Activated T-helper 2 cell treated with anti-CD3 and anti-CD28 coated beads, Interferon-gamma antibody, Interleukin-2, Interleukin-4, amounts not matched to agents 10 μg/mL and 5 μg/mL and 100 μg/mL, durations not matched to agents 14 hours and 24 hours and 36 hours (primary cell): Measurements from ENCODE around the gene CADM2. TPM values are rescaled to one million over a fixed set of nuclear protein-coding genes. Genes with fewer than 3 reads are reported as not detected.
"Not testable (repeated sequence)": the region's sequence is repeated elsewhere in the genome, so short reads cannot be mapped to it uniquely, and the experiment has no call there.

ENCODE experiments used
- DNase-seq: peaks from one replicate; pipeline ENCODE4 v3.0.0; 2021; ENCODE audit warnings: low spot score
- H3K27ac Mint-ChIP-seq: one replicate; pipeline ENCODE4 v1.8.0; 2021; ENCODE audit warnings: mixed read lengths
- H3K27me3 Mint-ChIP-seq: one replicate; pipeline ENCODE4 v1.8.0; 2021; ENCODE audit warnings: low read depth, mixed read lengths
- H3K36me3 Mint-ChIP-seq: one replicate; pipeline ENCODE4 v1.8.0; 2021; ENCODE audit warnings: low read depth, mixed read lengths
- H3K4me1 Mint-ChIP-seq: one replicate; pipeline ENCODE4 v1.8.0; 2021; ENCODE audit warnings: low read depth, mixed read lengths
- H3K4me3 Mint-ChIP-seq: one replicate; pipeline ENCODE4 v1.8.0; 2021; ENCODE audit warnings: low read depth, mild to moderate bottlenecking, moderate library complexity, mixed read lengths
- H3K9me3 Mint-ChIP-seq: one replicate; pipeline ENCODE4 v1.8.0; 2021; ENCODE audit warnings: mixed read lengths
- intact Hi-C: fragments of 100-400 bp; cut with micrococcal nuclease; formaldehyde crosslinking; loops from one replicate; pipeline ENCODE4 v1.15.1; 2023
- total RNA-seq: library from RNA; stranded (reverse); gene quantifications from 2 replicates; pipeline ENCODE4 v1.2.3, GENCODE V29; 2022

The CADM2 gene
- total RNA-seq = not detected in 2 replicates

DNA sequence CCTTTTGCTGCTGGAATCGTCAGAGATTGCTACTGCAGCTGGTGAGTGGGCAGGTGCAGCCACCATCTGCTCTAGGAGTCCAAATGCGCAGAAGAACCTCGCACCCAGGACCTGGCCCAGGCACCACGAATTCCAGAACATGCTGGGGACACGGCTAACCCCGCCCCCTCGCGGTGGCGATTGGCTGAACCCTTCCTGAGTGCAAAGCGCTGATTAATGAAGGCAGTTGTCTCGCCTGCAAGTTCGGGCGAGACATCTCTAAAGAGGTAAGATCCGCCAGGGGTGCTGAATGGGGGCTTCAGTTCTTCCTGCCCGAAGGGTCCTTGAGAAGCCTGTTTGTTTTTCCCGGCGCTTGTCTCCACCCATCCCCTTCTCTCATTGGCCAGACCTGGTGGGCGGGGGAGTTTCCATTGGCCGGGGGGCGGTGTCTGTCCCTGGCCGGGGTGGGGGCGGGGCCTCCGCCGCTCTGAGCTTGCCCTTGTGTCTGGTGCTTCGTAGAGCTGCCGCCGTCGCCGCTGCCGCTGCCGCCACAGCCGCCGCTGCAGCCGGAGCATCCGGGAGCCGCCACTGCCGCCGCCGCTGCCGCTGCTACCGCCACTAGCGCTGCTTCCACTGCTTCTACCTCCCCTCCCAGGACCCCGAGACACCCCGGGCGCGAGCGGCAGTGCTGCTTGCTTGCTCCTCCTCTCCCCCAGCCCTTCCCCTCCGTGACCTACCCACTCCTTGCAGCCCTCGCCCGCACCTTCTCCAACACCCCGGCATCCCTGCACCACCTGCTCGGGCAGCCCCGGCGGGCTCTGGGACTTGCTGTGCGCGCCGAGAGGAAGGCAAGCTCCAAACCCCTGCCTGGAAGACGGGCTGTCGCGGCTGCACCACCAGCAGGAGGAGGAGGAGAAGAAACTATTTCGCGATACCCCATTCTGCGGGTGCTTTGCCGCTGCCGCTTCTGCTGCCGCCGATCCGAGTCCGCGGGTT, at the start of gene CADM2:
Gene CADM2, plus strand, starts transcription at position 495 of the 975 bp plus-strand sequence.
- peaks cover 21% of the 10 kb centered on the region for H3K27me3 Mint-ChIP-seq
- intact Hi-C loops = no loop called here
- DNase-seq = peak; percentile 59
- H3K9me3 Mint-ChIP-seq = no peaks in the 10 kb centered on the region
- no peak within 1 kb of the TSS for H3K27ac Mint-ChIP-seq
- H3K36me3 Mint-ChIP-seq = no peaks in the 10 kb centered on the region
- peaks cover 4% of the 10 kb centered on the region for H3K4me1 Mint-ChIP-seq
- H3K4me3 Mint-ChIP-seq = peak within 1 kb of the TSS; percentile 61

DNA sequence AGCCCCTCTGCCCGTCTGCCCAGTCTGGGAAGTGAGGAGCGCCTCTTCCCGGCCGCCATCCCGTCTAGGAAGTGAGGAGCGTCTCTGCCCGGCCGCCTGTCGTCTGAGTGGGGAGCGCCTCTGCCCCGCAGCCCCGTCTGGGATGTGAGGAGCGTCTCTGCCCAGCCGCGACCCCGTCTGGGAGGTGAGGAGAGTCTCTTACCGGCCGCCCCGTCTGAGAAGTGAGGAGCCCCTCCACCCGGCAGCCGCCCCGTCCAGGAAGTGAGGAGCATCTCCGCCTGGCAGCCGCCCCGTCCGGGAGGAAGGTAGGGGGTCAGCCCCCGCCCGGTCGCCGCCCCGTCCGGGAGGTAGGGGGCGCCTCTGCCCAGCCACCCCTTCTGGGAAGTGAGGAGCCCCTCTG, 40.2 kb upstream of the CADM2 start:
- intact Hi-C loops, H3K27me3 Mint-ChIP-seq, H3K27ac Mint-ChIP-seq, H3K4me1 Mint-ChIP-seq, H3K4me3 Mint-ChIP-seq, H3K36me3 Mint-ChIP-seq, DNase-seq: not testable (repeated sequence)
- H3K9me3 Mint-ChIP-seq = peaks cover 43% of the 10 kb centered on the region

DNA sequence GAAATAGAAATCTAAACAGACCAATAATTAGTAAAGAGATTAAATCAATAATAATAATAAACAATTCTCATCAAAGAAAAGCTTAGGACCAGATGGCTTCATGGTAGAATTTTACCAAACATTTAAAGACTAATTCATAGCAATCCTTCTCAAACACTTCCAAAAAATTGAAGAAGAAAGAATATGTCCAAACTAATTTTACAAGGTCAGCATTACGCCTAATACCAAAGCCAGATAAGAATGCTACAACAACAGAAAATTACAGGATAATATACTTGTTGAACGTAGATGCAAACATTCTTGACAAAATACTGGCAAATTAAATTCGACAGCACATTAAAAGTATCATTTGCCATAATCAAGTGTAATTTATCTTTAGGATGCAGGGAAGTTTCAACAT, 36.1 kb upstream of the CADM2 start:
- Mint-ChIP-seq H3K9me3 (peaks cover 35% of the 10 kb centered on the region), H3K4me1 (no peaks in the 10 kb centered on the region), H3K4me3 (no peak overlapping the region), H3K27ac (no peak overlapping the region), H3K27me3 (no peaks in the 10 kb centered on the region), H3K36me3 (no peaks in the 10 kb centered on the region)
- intact Hi-C loops = no loop called here
- DNase-seq = no peak

GRCh38 chr3:84925571-84925970, 33.2 kb upstream of the CADM2 start:
- intact Hi-C loops = no loop called here
- H3K36me3 Mint-ChIP-seq = no peaks in the 10 kb centered on the region
- H3K27me3 Mint-ChIP-seq = no peaks in the 10 kb centered on the region
- DNase-seq = no peak
- H3K9me3 Mint-ChIP-seq = peaks cover 44% of the 10 kb centered on the region
- no peaks in the 10 kb centered on the region for H3K4me1 Mint-ChIP-seq
- H3K27ac Mint-ChIP-seq = no peak overlapping the region
- no peak overlapping the region for H3K4me3 Mint-ChIP-seq

DNA sequence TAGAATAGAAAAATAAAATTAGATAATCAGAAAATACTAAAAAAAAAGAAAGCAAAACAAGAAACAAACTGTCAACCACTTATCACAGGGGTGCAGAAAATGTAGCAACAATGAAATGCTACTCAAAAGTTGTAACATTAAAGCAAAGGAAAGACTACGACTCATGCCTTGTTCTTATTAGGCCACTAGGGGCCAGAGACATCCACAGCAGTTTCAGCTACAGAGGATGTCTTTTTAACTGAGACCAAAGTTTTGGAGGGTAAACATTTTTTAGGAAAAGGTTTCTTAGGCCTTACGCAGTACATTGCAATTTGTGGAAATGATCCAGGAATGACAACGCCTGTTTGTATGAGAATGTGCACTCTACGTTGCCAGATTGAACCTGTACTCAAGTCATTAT, 15.4 kb upstream of the CADM2 start:
- DNase-seq = no peak
- intact Hi-C loops = no loop called here
- no peaks in the 10 kb centered on the region for H3K36me3 Mint-ChIP-seq
- peaks cover 5% of the 10 kb centered on the region for H3K9me3 Mint-ChIP-seq
- H3K27ac Mint-ChIP-seq = no peak overlapping the region
- no peaks in the 10 kb centered on the region for H3K27me3 Mint-ChIP-seq
- H3K4me3 Mint-ChIP-seq = no peak overlapping the region
- H3K4me1 Mint-ChIP-seq = no peaks in the 10 kb centered on the region

GRCh38 chr3:84946240-84946639, 12.5 kb upstream of the CADM2 start:
- H3K9me3 Mint-ChIP-seq = peaks cover 9% of the 10 kb centered on the region
- no peaks in the 10 kb centered on the region for H3K4me1 Mint-ChIP-seq
- H3K27me3 Mint-ChIP-seq = no peaks in the 10 kb centered on the region

GRCh38 chr3:84959470-84960271, 882 bp downstream of the CADM2 start:
- H3K4me1 Mint-ChIP-seq = peaks cover 4% of the 10 kb centered on the region
- peaks cover 21% of the 10 kb centered on the region for H3K27me3 Mint-ChIP-seq
- H3K27ac Mint-ChIP-seq = no peak overlapping the region
- intact Hi-C loops = no loop called here
- H3K9me3 Mint-ChIP-seq = no peaks in the 10 kb centered on the region
- peak overlapping the region; percentile 56 for H3K4me3 Mint-ChIP-seq
- no peak for DNase-seq
- H3K36me3 Mint-ChIP-seq = no peaks in the 10 kb centered on the region

More at GRCh38 chr3:84946240-84946639, 12.5 kb upstream of the CADM2 start:
- intact Hi-C loops = no loop called here
- H3K27ac Mint-ChIP-seq = no peak overlapping the region
- H3K36me3 Mint-ChIP-seq = no peaks in the 10 kb centered on the region
- no peak overlapping the region for H3K4me3 Mint-ChIP-seq
- no peak for DNase-seq

DNA sequence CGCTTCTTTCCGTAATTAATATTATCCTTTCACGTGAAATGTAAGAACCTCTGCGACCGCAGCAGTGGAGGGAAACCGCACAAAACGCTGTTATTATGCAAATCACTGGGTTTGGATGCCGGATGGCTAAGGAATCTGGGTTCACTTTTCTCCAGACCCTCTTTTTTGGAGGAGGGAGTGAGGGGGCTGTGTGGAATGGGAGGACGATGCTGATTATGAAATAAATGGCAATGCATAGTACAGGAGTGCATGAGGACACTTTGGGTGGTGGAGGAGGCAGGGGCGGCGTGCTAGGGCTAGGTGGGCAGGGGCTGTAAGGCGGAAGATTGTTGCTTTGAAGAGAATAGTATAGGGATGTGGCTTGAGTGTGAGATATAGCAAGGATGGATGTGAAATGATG, 1.8 kb downstream of the CADM2 start:
- Mint-ChIP-seq H3K27me3 (peaks cover 21% of the 10 kb centered on the region), H3K9me3 (no peaks in the 10 kb centered on the region), H3K36me3 (no peaks in the 10 kb centered on the region), H3K4me3 (no peak overlapping the region), H3K4me1 (peaks cover 4% of the 10 kb centered on the region), H3K27ac (no peak overlapping the region)
- intact Hi-C loops = no loop called here
- DNase-seq = no peak

DNA sequence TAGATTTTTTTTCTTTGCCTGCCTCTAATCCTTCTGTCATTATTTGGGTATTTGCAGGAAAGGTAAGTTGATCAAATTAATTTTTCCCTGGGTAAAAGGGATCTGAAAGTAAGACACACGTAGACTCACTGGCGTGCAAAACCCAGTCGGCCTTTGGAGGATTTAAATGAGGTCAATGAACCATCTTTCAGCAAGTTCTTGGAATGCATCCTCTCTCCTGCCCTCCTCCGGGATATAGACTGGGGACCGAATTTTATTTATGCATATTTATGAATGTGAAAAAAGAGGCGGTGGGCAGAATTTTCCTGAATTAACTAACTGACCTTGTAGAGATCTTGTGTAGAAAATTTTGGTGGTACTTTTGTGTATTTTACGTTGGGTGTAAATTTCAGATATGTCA, 2.2 kb downstream of the CADM2 start:
- intact Hi-C loops = no loop called here
- Mint-ChIP-seq H3K4me3 (no peak overlapping the region), H3K27ac (no peak overlapping the region), H3K4me1 (peaks cover 4% of the 10 kb centered on the region), H3K36me3 (no peaks in the 10 kb centered on the region), H3K27me3 (peaks cover 21% of the 10 kb centered on the region), H3K9me3 (no peaks in the 10 kb centered on the region)
- DNase-seq = no peak

DNA sequence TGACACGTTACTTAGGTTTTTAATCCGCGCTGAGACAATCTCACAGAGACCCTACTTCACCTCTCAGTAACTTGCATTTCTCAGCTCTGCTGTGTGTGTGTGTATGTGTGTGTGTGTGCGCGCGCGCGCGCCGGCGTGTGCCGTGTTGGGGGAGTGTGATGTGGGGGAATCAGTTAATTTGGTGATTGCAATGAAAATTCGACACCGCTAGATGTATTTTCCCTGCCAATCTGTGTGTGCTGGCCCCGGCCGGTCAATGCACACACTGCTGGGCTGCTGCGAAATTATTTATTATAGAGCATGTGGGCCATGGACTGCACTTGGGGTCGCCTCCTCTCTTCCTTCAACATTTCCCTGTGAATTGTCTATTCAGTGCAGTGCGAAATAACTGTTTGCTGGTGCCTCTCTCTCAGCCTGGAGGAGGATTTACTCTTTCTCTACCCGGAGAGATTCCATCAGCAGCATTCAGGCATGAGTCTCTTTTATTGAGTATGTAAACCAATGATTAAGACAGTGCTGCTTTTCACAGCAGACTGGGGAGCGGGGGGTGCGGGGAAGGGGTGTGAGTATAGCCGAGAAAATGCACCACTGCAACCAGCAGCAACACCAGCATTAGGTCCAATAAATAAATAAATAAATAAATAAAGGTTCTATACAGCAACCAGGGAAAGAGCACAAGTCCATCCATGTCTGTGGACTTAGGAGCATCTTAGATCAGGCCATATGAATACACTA, 2.9 kb downstream of the CADM2 start:
- no peak overlapping the region for H3K27ac Mint-ChIP-seq

DNA sequence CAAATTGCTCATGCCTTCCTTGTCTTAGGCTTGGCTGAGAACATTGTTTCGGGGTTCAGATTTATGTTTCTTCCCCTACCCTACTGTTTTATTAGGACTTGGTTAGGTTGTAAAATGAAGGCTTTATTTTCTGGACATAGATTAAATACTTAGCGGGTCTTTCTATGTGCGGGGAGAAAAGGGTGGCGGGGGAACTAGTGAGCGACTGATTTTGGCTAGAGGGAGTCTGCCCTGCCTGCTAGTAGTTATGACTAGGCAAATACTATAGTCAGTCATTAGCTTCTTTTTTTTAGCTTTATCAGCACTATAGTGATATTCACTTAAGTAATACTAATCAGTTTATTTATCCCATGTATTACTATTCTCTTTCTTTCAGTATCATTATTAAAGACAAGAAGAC, 3.6 kb downstream of the CADM2 start:
- peaks cover 21% of the 10 kb centered on the region for H3K27me3 Mint-ChIP-seq

More for the DNA sequence above, 2.9 kb downstream of the CADM2 start:
- Mint-ChIP-seq H3K4me3 (no peak overlapping the region), H3K27me3 (peaks cover 21% of the 10 kb centered on the region), H3K4me1 (peaks cover 4% of the 10 kb centered on the region), H3K9me3 (no peaks in the 10 kb centered on the region), H3K36me3 (no peaks in the 10 kb centered on the region)
- intact Hi-C loops = no loop called here
- DNase-seq = no peak

DNA sequence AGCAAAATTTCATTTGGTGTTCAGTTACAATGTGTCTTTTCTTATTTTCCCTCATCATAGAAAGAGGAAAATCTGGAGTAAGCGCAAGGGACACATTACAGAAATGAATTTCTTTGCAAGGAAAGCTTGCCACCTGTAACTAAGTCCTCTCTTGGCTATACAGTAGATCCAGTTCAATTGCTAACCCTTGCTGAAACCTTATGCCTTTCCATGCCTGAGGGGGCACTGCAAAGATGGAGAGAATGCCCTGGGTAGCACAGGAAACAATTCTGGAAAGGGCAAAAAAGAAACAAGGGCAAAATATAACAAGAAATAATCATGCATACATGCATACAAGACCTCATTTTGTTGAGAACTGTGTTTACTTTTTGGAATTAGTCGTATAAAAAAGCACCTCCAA, 4.3 kb downstream of the CADM2 start:
- no peaks in the 10 kb centered on the region for H3K9me3 Mint-ChIP-seq
- peaks cover 4% of the 10 kb centered on the region for H3K4me1 Mint-ChIP-seq
- intact Hi-C loops = no loop called here
- H3K36me3 Mint-ChIP-seq = no peaks in the 10 kb centered on the region
- DNase-seq = no peak
- no peak overlapping the region for H3K4me3 Mint-ChIP-seq
- no peak overlapping the region for H3K27ac Mint-ChIP-seq
- peaks cover 21% of the 10 kb centered on the region for H3K27me3 Mint-ChIP-seq

More for the DNA sequence above, 3.6 kb downstream of the CADM2 start:
- Mint-ChIP-seq H3K4me1 (peaks cover 4% of the 10 kb centered on the region), H3K9me3 (no peaks in the 10 kb centered on the region), H3K27ac (no peak overlapping the region), H3K4me3 (no peak overlapping the region), H3K36me3 (no peaks in the 10 kb centered on the region)
- intact Hi-C loops = no loop called here
- no peak for DNase-seq
